Parathyroid adenoma (tissue), 2 donors: ENCODE measurements around the gene STRIT1.

ENCODE experiments used
- H2AFZ ChIP-seq: fragments of 300-600 bp; sonication (generic); one replicate; pipeline ENCODE4 v1.7.0; 2017; ENCODE audit warnings: antibody characterized with exemption, mild to moderate bottlenecking
- H3K27ac ChIP-seq: fragments of 300-600 bp; sonication (generic); one replicate; pipeline ENCODE4 v1.7.0; 2017
- H3K27me3 ChIP-seq: fragments of 300-600 bp; sonication (generic); one replicate; pipeline ENCODE4 v1.7.0; 2017; ENCODE audit warnings: low read length; ENCODE audit not compliant: control insufficient read depth, insufficient read depth
- H3K36me3 ChIP-seq: fragments of 300-600 bp; sonication (generic); one replicate; pipeline ENCODE4 v1.7.0; 2017; ENCODE audit warnings: low read length; ENCODE audit not compliant: control insufficient read depth, insufficient read depth
- H3K4me1 ChIP-seq: fragments of 300-600 bp; sonication (generic); one replicate; pipeline ENCODE4 v1.7.0; 2017; ENCODE audit warnings: control low read depth
- H3K4me2 ChIP-seq: fragments of 300-600 bp; sonication (generic); one replicate; pipeline ENCODE4 v1.7.0; 2017; ENCODE audit warnings: low read length
- H3K4me3 ChIP-seq: fragments of 300-600 bp; sonication (generic); one replicate; pipeline ENCODE4 v1.7.0; 2017; ENCODE audit warnings: low read depth, low read length
- H3K79me2 ChIP-seq: fragments of 300-600 bp; sonication (generic); one replicate; pipeline ENCODE4 v1.7.0; 2017; ENCODE audit warnings: control low read depth
- H3K9ac ChIP-seq: fragments of 300-600 bp; sonication (generic); one replicate; pipeline ENCODE4 v1.7.0; 2017; ENCODE audit warnings: mild to moderate bottlenecking
- H3K9me3 ChIP-seq: fragments of 300-600 bp; sonication (generic); one replicate; pipeline ENCODE4 v1.7.0; 2017; ENCODE audit warnings: low read length; ENCODE audit not compliant: control insufficient read depth
- TF ChIP-seq, protein P1 (sequence below): fragments of 300-600 bp; sonication (generic); IDR thresholded peaks from one replicate; pipeline ENCODE4 v1.7.0; 2017; ENCODE audit warnings: antibody characterized with exemption, mild to moderate bottlenecking
- donor health status: primary hyperparathyroidism.

Gene STRIT1

DNA sequence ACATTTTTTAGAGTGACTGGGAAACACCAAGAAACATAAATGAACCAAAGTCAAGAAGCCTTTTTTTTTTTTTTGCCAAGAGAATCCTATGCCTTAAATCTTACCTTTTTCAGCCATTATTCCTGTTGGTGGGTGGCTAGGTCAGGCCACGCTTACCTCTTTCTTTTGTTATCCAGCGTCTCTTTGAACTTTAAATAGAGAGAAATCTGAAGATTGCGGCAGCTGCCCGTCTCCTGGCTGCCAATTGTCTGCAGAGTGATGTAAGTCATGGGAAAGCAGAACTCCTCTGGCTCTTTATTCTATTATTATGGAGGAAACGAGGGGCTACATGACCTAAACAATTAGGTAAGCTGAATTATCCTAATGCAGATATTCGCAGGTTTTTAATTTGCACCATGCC, at the start of gene STRIT1:
TSS of gene STRIT1 (minus strand) at position 168 of the 400 bp plus-strand sequence.
- no peaks in the 10 kb centered on the region for H3K4me1 ChIP-seq
- no peaks in the 10 kb centered on the region for H3K36me3 ChIP-seq
- no peaks in the 10 kb centered on the region for H3K9me3 ChIP-seq
- no peak within 1 kb of the TSS for H3K4me3 ChIP-seq
- no peaks in the 10 kb centered on the region for H3K27me3 ChIP-seq
- no peak within 1 kb of the TSS for H3K27ac ChIP-seq
- H3K79me2 ChIP-seq = no peaks in the 10 kb centered on the region
- H3K4me2 ChIP-seq = no peak within 1 kb of the TSS
- H2AFZ ChIP-seq = no peak within 1 kb of the TSS
- H3K9ac ChIP-seq = no peak within 1 kb of the TSS
- TF ChIP-seq, protein P1, sequence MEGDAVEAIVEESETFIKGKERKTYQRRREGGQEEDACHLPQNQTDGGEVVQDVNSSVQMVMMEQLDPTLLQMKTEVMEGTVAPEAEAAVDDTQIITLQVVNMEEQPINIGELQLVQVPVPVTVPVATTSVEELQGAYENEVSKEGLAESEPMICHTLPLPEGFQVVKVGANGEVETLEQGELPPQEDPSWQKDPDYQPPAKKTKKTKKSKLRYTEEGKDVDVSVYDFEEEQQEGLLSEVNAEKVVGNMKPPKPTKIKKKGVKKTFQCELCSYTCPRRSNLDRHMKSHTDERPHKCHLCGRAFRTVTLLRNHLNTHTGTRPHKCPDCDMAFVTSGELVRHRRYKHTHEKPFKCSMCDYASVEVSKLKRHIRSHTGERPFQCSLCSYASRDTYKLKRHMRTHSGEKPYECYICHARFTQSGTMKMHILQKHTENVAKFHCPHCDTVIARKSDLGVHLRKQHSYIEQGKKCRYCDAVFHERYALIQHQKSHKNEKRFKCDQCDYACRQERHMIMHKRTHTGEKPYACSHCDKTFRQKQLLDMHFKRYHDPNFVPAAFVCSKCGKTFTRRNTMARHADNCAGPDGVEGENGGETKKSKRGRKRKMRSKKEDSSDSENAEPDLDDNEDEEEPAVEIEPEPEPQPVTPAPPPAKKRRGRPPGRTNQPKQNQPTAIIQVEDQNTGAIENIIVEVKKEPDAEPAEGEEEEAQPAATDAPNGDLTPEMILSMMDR = no peak

- peaks cover 29% of the 10 kb centered on the region for H3K4me1 ChIP-seq
- no peaks in the 10 kb centered on the region for H3K79me2 ChIP-seq
- H3K4me3 ChIP-seq = no peak overlapping the region
- H3K27ac ChIP-seq = no peak overlapping the region
- H3K4me2 ChIP-seq = no peak overlapping the region
- H3K36me3 ChIP-seq = no peaks in the 10 kb centered on the region
- peak overlapping the region; percentile 38 for H2AFZ ChIP-seq
- TF ChIP-seq, protein P1 = no peak
- H3K27me3 ChIP-seq = no peaks in the 10 kb centered on the region
- no peak overlapping the region for H3K9ac ChIP-seq
- no peaks in the 10 kb centered on the region for H3K9me3 ChIP-seq
Observed at GRCh38 chr3:155342344-155342743, 48.9 kb upstream of the STRIT1 start.

- no peaks in the 10 kb centered on the region for H3K36me3 ChIP-seq
- H3K27me3 ChIP-seq = no peaks in the 10 kb centered on the region
- H3K4me2 ChIP-seq = no peak overlapping the region
- no peaks in the 10 kb centered on the region for H3K9me3 ChIP-seq
- peaks cover 58% of the 10 kb centered on the region for H3K4me1 ChIP-seq
- H3K4me3 ChIP-seq = no peak overlapping the region
- H3K27ac ChIP-seq = peak overlapping the region; percentile 26
- no peaks in the 10 kb centered on the region for H3K79me2 ChIP-seq
- H3K9ac ChIP-seq = no peak overlapping the region
- TF ChIP-seq, protein P1 = no peak
- peak overlapping the region; percentile 62 for H2AFZ ChIP-seq
Observed at GRCh38 chr3:155339052-155339451, 45.6 kb upstream of the STRIT1 start.

- Histone ChIP-seq H3K9ac (no peak overlapping the region), H3K36me3 (no peaks in the 10 kb centered on the region), H3K27me3 (no peaks in the 10 kb centered on the region), H3K4me2 (no peak overlapping the region), H2AFZ (peak overlapping the region; percentile 48), H3K4me3 (no peak overlapping the region), H3K4me1 (peaks cover 80% of the 10 kb centered on the region), H3K9me3 (no peaks in the 10 kb centered on the region), H3K27ac (peak overlapping the region; percentile 96), H3K79me2 (no peaks in the 10 kb centered on the region)
- TF ChIP-seq, protein P1 = no peak
Observed at GRCh38 chr3:155335724-155336354, 42.4 kb upstream of the STRIT1 start.
